Stimulated activated CD4-positive, alpha-beta T cell treated with anti-CD3 and anti-CD28 coated beads, TNF-alpha, amount 100 ng/mL, for 24 hours (primary cell): ENCODE results near the gene PDHB.
"Not testable (repeated sequence)": the region's sequence is repeated elsewhere in the genome, so short reads cannot be mapped to it uniquely, and the experiment has no call there.

Experiments
- DNase-seq, 3 experiments: peaks; one replicate each; pipeline ENCODE4 v3.0.0-alpha.2; 2020; ENCODE audit warnings: low read depth in 3 of 3

The PDHB gene

GRCh38 chr3:58437276-58437675, 3.6 kb upstream of the PDHB start:
- not testable (repeated sequence) for DNase-seq

- DNase-seq: no peak
Measured at GRCh38 chr3:58434990-58435389, 1.4 kb upstream of the PDHB start.

GRCh38 chr3:58434511-58434910, 879 bp upstream of the PDHB start:
- DNase-seq: no peak

GRCh38 chr3:58434168-58434504, 504 bp upstream of the PDHB start:
- DNase-seq: no peak

GRCh38 chr3:58432905-58433304, 727 bp downstream of the PDHB start:
- no peak for DNase-seq

- no peak for DNase-seq
Measured at GRCh38 chr3:58429657-58430056, 4.0 kb downstream of the PDHB start.

GRCh38 chr3:58427661-58428361, 5.8 kb downstream of the PDHB start:
- DNase-seq: no peak

GRCh38 chr3:58425782-58426181, 7.8 kb downstream of the PDHB start:
- DNase-seq: no peak

GRCh38 chr3:58424613-58425012, 9.0 kb downstream of the PDHB start:
- DNase-seq: no peak

GRCh38 chr3:58422756-58423325, 10.8 kb downstream of the PDHB start:
- DNase-seq: no peak

GRCh38 chr3:58421004-58421403, 12.6 kb downstream of the PDHB start:
- no peak for DNase-seq

- DNase-seq: no peak
Measured at GRCh38 chr3:58419780-58420507, 13.7 kb downstream of the PDHB start.

GRCh38 chr3:58418227-58418626, 15.4 kb downstream of the PDHB start:
- no peak for DNase-seq

GRCh38 chr3:58417075-58417474, 16.6 kb downstream of the PDHB start:
- DNase-seq: no peak

GRCh38 chr3:58416191-58416590, 17.4 kb downstream of the PDHB start:
- DNase-seq: no peak

- DNase-seq: peak; percentile 9 to 22 (median 11)
Measured at GRCh38 chr3:58414538-58415197, 19.0 kb downstream of the PDHB start.

GRCh38 chr3:58411851-58412830, 21.5 kb downstream of the PDHB start:
- DNase-seq: no peak

- DNase-seq: no peak
Measured at GRCh38 chr3:58411036-58411435, 22.6 kb downstream of the PDHB start.

GRCh38 chr3:58409663-58410062, 24.0 kb downstream of the PDHB start:
- DNase-seq: no peak

- DNase-seq: no peak
Measured at GRCh38 chr3:58408906-58409305, 24.7 kb downstream of the PDHB start.

GRCh38 chr3:58404396-58404795, 29.2 kb downstream of the PDHB start:
- DNase-seq: no peak
